ENCODE data around the gene RANBP10.

DNA sequence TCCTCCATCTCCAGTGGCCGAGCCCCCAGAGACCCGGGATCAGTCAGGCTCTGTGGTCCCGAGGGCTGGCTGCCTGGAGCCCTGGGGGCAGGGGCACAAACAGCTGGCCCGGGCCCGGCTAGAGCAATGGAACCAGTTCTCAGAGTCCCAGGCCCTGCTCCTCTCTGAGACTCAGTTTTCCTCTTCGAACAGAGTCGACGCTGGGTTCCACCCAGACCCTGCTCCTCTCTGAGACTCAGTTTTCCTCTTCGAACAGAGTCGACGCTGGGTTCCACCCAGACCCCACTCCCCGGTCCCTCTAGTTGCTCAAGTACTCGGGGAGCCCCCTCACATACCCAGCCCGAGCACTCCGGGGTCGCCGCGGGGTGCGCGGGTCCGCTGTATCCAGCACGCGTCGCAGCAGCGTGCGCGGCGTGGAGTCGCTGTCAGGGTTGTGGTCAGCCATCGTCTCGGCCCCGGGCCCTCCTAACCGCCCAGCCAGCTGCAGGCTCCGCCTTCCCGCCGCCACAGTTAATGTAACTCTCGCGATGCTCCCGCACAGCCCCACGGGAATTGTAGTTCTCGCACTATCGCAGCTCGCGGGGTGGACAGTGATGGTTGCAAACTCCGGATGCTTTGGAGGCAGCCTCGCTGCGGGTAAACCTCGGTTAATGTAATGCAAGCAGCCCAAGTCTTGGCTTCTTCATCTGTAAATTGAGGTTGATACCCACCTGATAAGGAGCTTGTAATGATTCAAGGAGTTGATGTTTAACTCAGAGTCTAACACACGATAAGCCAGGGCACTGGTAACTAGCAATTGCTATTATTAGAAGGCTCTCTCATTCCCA, 27.3 kb upstream of the RANBP10 start:
- no peak for TF ChIP-seq RARB (CRISPR knock-in tag; IDR thresholded peaks at IDR 0.05)
- no peak for TF ChIP-seq SNAI2 (CRISPR knock-in tag; IDR thresholded peaks at IDR 0.05)
- TF ChIP-seq, protein P1, sequence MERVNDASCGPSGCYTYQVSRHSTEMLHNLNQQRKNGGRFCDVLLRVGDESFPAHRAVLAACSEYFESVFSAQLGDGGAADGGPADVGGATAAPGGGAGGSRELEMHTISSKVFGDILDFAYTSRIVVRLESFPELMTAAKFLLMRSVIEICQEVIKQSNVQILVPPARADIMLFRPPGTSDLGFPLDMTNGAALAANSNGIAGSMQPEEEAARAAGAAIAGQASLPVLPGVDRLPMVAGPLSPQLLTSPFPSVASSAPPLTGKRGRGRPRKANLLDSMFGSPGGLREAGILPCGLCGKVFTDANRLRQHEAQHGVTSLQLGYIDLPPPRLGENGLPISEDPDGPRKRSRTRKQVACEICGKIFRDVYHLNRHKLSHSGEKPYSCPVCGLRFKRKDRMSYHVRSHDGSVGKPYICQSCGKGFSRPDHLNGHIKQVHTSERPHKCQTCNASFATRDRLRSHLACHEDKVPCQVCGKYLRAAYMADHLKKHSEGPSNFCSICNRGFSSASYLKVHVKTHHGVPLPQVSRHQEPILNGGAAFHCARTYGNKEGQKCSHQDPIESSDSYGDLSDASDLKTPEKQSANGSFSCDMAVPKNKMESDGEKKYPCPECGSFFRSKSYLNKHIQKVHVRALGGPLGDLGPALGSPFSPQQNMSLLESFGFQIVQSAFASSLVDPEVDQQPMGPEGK (CRISPR knock-in tag; IDR thresholded peaks at IDR 0.05; ENCODE audit: borderline replicate concordance), result no peak
- TF ChIP-seq ZFP30 (CRISPR knock-in tag; IDR thresholded peaks at IDR 0.05), result no peak
- TF ChIP-seq, protein P2, sequence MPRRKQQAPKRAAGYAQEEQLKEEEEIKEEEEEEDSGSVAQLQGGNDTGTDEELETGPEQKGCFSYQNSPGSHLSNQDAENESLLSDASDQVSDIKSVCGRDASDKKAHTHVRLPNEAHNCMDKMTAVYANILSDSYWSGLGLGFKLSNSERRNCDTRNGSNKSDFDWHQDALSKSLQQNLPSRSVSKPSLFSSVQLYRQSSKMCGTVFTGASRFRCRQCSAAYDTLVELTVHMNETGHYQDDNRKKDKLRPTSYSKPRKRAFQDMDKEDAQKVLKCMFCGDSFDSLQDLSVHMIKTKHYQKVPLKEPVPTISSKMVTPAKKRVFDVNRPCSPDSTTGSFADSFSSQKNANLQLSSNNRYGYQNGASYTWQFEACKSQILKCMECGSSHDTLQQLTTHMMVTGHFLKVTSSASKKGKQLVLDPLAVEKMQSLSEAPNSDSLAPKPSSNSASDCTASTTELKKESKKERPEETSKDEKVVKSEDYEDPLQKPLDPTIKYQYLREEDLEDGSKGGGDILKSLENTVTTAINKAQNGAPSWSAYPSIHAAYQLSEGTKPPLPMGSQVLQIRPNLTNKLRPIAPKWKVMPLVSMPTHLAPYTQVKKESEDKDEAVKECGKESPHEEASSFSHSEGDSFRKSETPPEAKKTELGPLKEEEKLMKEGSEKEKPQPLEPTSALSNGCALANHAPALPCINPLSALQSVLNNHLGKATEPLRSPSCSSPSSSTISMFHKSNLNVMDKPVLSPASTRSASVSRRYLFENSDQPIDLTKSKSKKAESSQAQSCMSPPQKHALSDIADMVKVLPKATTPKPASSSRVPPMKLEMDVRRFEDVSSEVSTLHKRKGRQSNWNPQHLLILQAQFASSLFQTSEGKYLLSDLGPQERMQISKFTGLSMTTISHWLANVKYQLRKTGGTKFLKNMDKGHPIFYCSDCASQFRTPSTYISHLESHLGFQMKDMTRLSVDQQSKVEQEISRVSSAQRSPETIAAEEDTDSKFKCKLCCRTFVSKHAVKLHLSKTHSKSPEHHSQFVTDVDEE (CRISPR knock-in tag; IDR thresholded peaks at IDR 0.05), result no peak
- TF ChIP-seq ARNTL (CRISPR knock-in tag; IDR thresholded peaks at IDR 0.05; ENCODE audit: borderline replicate concordance, low read depth), result no peak
- TF ChIP-seq ZNF565 (CRISPR knock-in tag; conservative IDR thresholded peaks at IDR 0.05; ENCODE audit: low read depth), result no peak

All from SK-N-SH treated with all-trans-retinoic acid at 6 μM for 48 hours (cell line).